Upper lobe of right lung (tissue), 1 donor: ENCODE results near the gene CLDN3. TPM values are rescaled to one million over a fixed set of nuclear protein-coding genes. Genes with fewer than 3 reads are reported as not detected.
A peak's percentile ranks its signal among the peaks of the same experiment; 100 is the strongest.
"Not testable (repeated sequence)": the region's sequence is repeated elsewhere in the genome, so short reads cannot be mapped to it uniquely, and the experiment has no call there.

Experiments
- ATAC-seq: fragments of 200-7000 bp; cut with Tn5 transposase; one replicate; pipeline ENCODE4 v1.9.1; 2020; ENCODE audit warnings: mild to moderate bottlenecking, moderate library complexity
- DNase-seq: peaks from one replicate; pipeline ENCODE4 v3.0.0-alpha.2; 2020
- H3K27ac ChIP-seq: fragments of 200-600 bp; one replicate; pipeline ENCODE4 v1.8.0; 2022
- H3K27me3 ChIP-seq: fragments of 200-600 bp; one replicate; pipeline ENCODE4 v1.8.0; 2022; ENCODE audit warnings: mild to moderate bottlenecking
- H3K36me3 ChIP-seq: fragments of 200-600 bp; one replicate; pipeline ENCODE4 v1.8.0; 2022
- H3K4me1 ChIP-seq: fragments of 200-600 bp; one replicate; pipeline ENCODE4 v1.8.0; 2022
- H3K4me3 ChIP-seq: fragments of 200-600 bp; one replicate; pipeline ENCODE4 v1.8.0; 2022; ENCODE audit warnings: mild to moderate bottlenecking
- H3K9me3 ChIP-seq: fragments of 200-600 bp; one replicate; pipeline ENCODE4 v1.8.0; 2022
- intact Hi-C: fragments of 100-400 bp; cut with DNase I; formaldehyde crosslinking; loops from one replicate; pipeline ENCODE4 v1.11.0; 2022
- total RNA-seq: library from RNA; stranded (reverse); fragmentation: NEBNext Ultra II Directional; extraction: Animal tissue kit (Norgen Biotek cat#: 25700); gene quantifications from one replicate; pipeline ENCODE4 v1.2.1, GENCODE V29; 2021
- TF ChIP-seq, protein P1 (sequence below): fragments of 200-600 bp; IDR thresholded peaks from one replicate; pipeline ENCODE4 v1.8.0; 2022; ENCODE audit warnings: antibody characterized with exemption
- donor health status: DM: no; HTN: yes; CAD: no; lungs with severe emphysema.

The CLDN3 gene
- total RNA-seq, 1 donor from 2014 or later = 11.8 TPM

GRCh38 chr7:73789051-73789450, 19.0 kb upstream of the CLDN3 start:
- intact Hi-C loops = no loop called here
- no peaks in the 10 kb centered on the region for H3K4me1 ChIP-seq
- ATAC-seq (no peak), DNase-seq (no peak)
- H3K27me3 ChIP-seq = no peaks in the 10 kb centered on the region
- H3K27ac ChIP-seq = no peak overlapping the region
- no peaks in the 10 kb centered on the region for H3K36me3 ChIP-seq
- TF ChIP-seq, protein P1, sequence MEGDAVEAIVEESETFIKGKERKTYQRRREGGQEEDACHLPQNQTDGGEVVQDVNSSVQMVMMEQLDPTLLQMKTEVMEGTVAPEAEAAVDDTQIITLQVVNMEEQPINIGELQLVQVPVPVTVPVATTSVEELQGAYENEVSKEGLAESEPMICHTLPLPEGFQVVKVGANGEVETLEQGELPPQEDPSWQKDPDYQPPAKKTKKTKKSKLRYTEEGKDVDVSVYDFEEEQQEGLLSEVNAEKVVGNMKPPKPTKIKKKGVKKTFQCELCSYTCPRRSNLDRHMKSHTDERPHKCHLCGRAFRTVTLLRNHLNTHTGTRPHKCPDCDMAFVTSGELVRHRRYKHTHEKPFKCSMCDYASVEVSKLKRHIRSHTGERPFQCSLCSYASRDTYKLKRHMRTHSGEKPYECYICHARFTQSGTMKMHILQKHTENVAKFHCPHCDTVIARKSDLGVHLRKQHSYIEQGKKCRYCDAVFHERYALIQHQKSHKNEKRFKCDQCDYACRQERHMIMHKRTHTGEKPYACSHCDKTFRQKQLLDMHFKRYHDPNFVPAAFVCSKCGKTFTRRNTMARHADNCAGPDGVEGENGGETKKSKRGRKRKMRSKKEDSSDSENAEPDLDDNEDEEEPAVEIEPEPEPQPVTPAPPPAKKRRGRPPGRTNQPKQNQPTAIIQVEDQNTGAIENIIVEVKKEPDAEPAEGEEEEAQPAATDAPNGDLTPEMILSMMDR = no peak
- H3K4me3 ChIP-seq = no peak overlapping the region
- H3K9me3 ChIP-seq = no peaks in the 10 kb centered on the region

GRCh38 chr7:73787786-73788048, 17.6 kb upstream of the CLDN3 start:
- intact Hi-C loops, H3K4me3 ChIP-seq, H3K27me3 ChIP-seq, DNase-seq, ATAC-seq, H3K36me3 ChIP-seq, H3K9me3 ChIP-seq, H3K4me1 ChIP-seq, H3K27ac ChIP-seq: not testable (repeated sequence)

- no peaks in the 10 kb centered on the region for H3K27me3 ChIP-seq
Measured at GRCh38 chr7:73786588-73786987, 16.5 kb upstream of the CLDN3 start.

GRCh38 chr7:73779517-73779916, 9.4 kb upstream of the CLDN3 start:
- Histone ChIP-seq H3K9me3 (no peaks in the 10 kb centered on the region), H3K4me1 (no peaks in the 10 kb centered on the region), H3K36me3 (no peaks in the 10 kb centered on the region), H3K27ac (no peak overlapping the region), H3K4me3 (no peak overlapping the region), H3K27me3 (no peaks in the 10 kb centered on the region)
- intact Hi-C loops = no loop called here
- no peak for DNase-seq
- no peak for ATAC-seq
- TF ChIP-seq, protein P1 = no peak

More at GRCh38 chr7:73786588-73786987, 16.5 kb upstream of the CLDN3 start:
- DNase-seq (no peak), ATAC-seq (no peak)
- H3K27ac ChIP-seq = no peak overlapping the region
- no peaks in the 10 kb centered on the region for H3K9me3 ChIP-seq
- TF ChIP-seq, protein P1 = no peak
- H3K36me3 ChIP-seq = no peaks in the 10 kb centered on the region
- H3K4me3 ChIP-seq = no peak overlapping the region
- intact Hi-C loops = no loop called here
- no peaks in the 10 kb centered on the region for H3K4me1 ChIP-seq

- H3K27me3 ChIP-seq = no peaks in the 10 kb centered on the region
Measured at GRCh38 chr7:73778801-73779389, 8.8 kb upstream of the CLDN3 start.

GRCh38 chr7:73774923-73775322, 4.9 kb upstream of the CLDN3 start:
- H3K36me3 ChIP-seq = no peaks in the 10 kb centered on the region
- H3K4me1 ChIP-seq = no peaks in the 10 kb centered on the region
- H3K4me3 ChIP-seq = no peak overlapping the region
- peaks cover 19% of the 10 kb centered on the region for H3K27me3 ChIP-seq
- no peaks in the 10 kb centered on the region for H3K9me3 ChIP-seq
- DNase-seq (no peak), ATAC-seq (no peak)
- no peak overlapping the region for H3K27ac ChIP-seq
- intact Hi-C loops = no loop called here
- TF ChIP-seq, protein P1 = no peak

More at GRCh38 chr7:73778801-73779389, 8.8 kb upstream of the CLDN3 start:
- TF ChIP-seq, protein P1 = no peak
- no peak overlapping the region for H3K4me3 ChIP-seq
- no peak for ATAC-seq
- H3K9me3 ChIP-seq = no peaks in the 10 kb centered on the region
- DNase-seq = peak; percentile 22
- no peaks in the 10 kb centered on the region for H3K4me1 ChIP-seq
- H3K36me3 ChIP-seq = no peaks in the 10 kb centered on the region
- no peak overlapping the region for H3K27ac ChIP-seq
- intact Hi-C loops = no loop called here
